Lower lobe of right lung (tissue), 2 donors: ENCODE results near the gene EYA4. TPM values are rescaled to one million over a fixed set of nuclear protein-coding genes. Genes with fewer than 3 reads are reported as not detected.
A peak's percentile ranks its signal among the peaks of the same experiment; 100 is the strongest.
"Not testable (repeated sequence)": the region's sequence is repeated elsewhere in the genome, so short reads cannot be mapped to it uniquely, and the experiment has no call there.

Experiments
- ATAC-seq, 2 donors: fragments of 200-7000 bp; cut with Tn5 transposase; one replicate each; pipeline ENCODE4 v1.9.1; 2020 to 2022; ENCODE audit warnings: mild to moderate bottlenecking in 2 of 2, moderate library complexity in 2 of 2
- DNase-seq: peaks from one replicate; pipeline ENCODE4 v3.0.0-alpha.2; 2020
- H3K27ac ChIP-seq: fragments of 200-600 bp; one replicate; pipeline ENCODE4 v1.8.0; 2022
- H3K27me3 ChIP-seq: fragments of 200-600 bp; one replicate; pipeline ENCODE4 v1.8.0; 2022; ENCODE audit warnings: low read depth
- H3K36me3 ChIP-seq: fragments of 200-600 bp; one replicate; pipeline ENCODE4 v1.8.0; 2022; ENCODE audit warnings: mild to moderate bottlenecking
- H3K4me1 ChIP-seq: fragments of 200-600 bp; one replicate; pipeline ENCODE4 v1.8.0; 2022
- H3K4me3 ChIP-seq: fragments of 200-600 bp; one replicate; pipeline ENCODE4 v1.8.0; 2022; ENCODE audit warnings: mild to moderate bottlenecking
- H3K9me3 ChIP-seq: fragments of 200-600 bp; one replicate; pipeline ENCODE4 v1.8.0; 2022
- CTCF ChIP-seq: fragments of 200-600 bp; IDR thresholded peaks from one replicate; pipeline ENCODE4 v1.8.0; 2022; ENCODE audit warnings: antibody characterized with exemption, mild to moderate bottlenecking
- intact Hi-C: fragments of 100-400 bp; cut with DNase I; formaldehyde crosslinking; loops from one replicate; pipeline ENCODE4 v1.11.0; 2022
- total RNA-seq: library from RNA; stranded (reverse); fragmentation: NEBNext Ultra II Directional; extraction: Animal tissue kit (Norgen Biotek cat#: 25700); gene quantifications from one replicate; pipeline ENCODE4 v1.2.1, GENCODE V29; 2021
- donor health status: DM: no; HTN: yes; CAD: no; lungs with severe emphysema.

The EYA4 gene
- total RNA-seq, 1 donor from 2014 or later, result 2.6 TPM

- no peaks in the 10 kb centered on the region for H3K36me3 ChIP-seq
- intact Hi-C loops, result no loop called here
- peaks cover 14% of the 10 kb centered on the region for H3K4me1 ChIP-seq
- DNase-seq, result peak; percentile 66
- no peaks in the 10 kb centered on the region for H3K9me3 ChIP-seq
- no peak for TF ChIP-seq CTCF
- H3K4me3 ChIP-seq, result no peak overlapping the region
- H3K27ac ChIP-seq, result no peak overlapping the region
- ATAC-seq, result peak; percentile 84 to 90
- no peaks in the 10 kb centered on the region for H3K27me3 ChIP-seq
Observed at GRCh38 chr6:133551847-133552341, 310.7 kb downstream of the EYA4 start.

GRCh38 chr6:133553652-133554051, 312.5 kb downstream of the EYA4 start:
- Histone ChIP-seq H3K36me3 (no peaks in the 10 kb centered on the region), H3K9me3 (no peaks in the 10 kb centered on the region), H3K27ac (no peak overlapping the region), H3K4me1 (peaks cover 14% of the 10 kb centered on the region), H3K4me3 (no peak overlapping the region), H3K27me3 (no peaks in the 10 kb centered on the region)
- ATAC-seq, result peak in 1 of 2 donors; percentile 65
- TF ChIP-seq CTCF, result peak; percentile 57
- DNase-seq, result no peak
- intact Hi-C loops, result no loop called here

- H3K4me3 ChIP-seq, H3K36me3 ChIP-seq, H3K9me3 ChIP-seq, intact Hi-C loops, ATAC-seq, DNase-seq, H3K27ac ChIP-seq, H3K27me3 ChIP-seq: not testable (repeated sequence)
- peaks cover 10% of the 10 kb centered on the region for H3K4me1 ChIP-seq
Observed at GRCh38 chr6:133554121-133554520, 313.0 kb downstream of the EYA4 start.

GRCh38 chr6:133555685-133556084, 314.5 kb downstream of the EYA4 start:
- no peak overlapping the region for H3K27ac ChIP-seq
- H3K27me3 ChIP-seq, result no peaks in the 10 kb centered on the region
- ATAC-seq, result no peak
- TF ChIP-seq CTCF, result no peak
- intact Hi-C loops, result no loop called here
- no peak for DNase-seq
- peaks cover 7% of the 10 kb centered on the region for H3K4me1 ChIP-seq
- H3K36me3 ChIP-seq, result no peaks in the 10 kb centered on the region
- H3K4me3 ChIP-seq, result no peak overlapping the region
- peaks cover 12% of the 10 kb centered on the region for H3K9me3 ChIP-seq

- intact Hi-C loops, result no loop called here
- Histone ChIP-seq H3K9me3 (peaks cover 12% of the 10 kb centered on the region), H3K27me3 (no peaks in the 10 kb centered on the region), H3K36me3 (no peaks in the 10 kb centered on the region), H3K27ac (no peak overlapping the region), H3K4me3 (no peak overlapping the region), H3K4me1 (no peaks in the 10 kb centered on the region)
- no peak for TF ChIP-seq CTCF
- DNase-seq (no peak), ATAC-seq (no peak)
Observed at GRCh38 chr6:133559926-133560325, 318.8 kb downstream of the EYA4 start.

- no peaks in the 10 kb centered on the region for H3K27me3 ChIP-seq
- TF ChIP-seq CTCF, result no peak
- ATAC-seq (peak in 1 of 2 donors; percentile 43), DNase-seq (no peak)
- no peaks in the 10 kb centered on the region for H3K36me3 ChIP-seq
- H3K4me1 ChIP-seq, result no peaks in the 10 kb centered on the region
- H3K9me3 ChIP-seq, result no peaks in the 10 kb centered on the region
- intact Hi-C loops, result no loop called here
- no peak overlapping the region for H3K27ac ChIP-seq
- H3K4me3 ChIP-seq, result no peak overlapping the region
Observed at GRCh38 chr6:133567636-133568035, 326.5 kb downstream of the EYA4 start.
